Activated CD4-positive, alpha-beta T cell treated with anti-CD3 and anti-CD28 coated beads, Interleukin-2, amount 50 U/mL, for 24 hours (primary cell): ENCODE results near the gene RBMY1A1.
"Not testable (repeated sequence)": the region's sequence is repeated elsewhere in the genome, so short reads cannot be mapped to it uniquely, and the experiment has no call there.

ENCODE experiments used
- DNase-seq, 2 donors: peaks; one replicate each; pipeline ENCODE4 v3.0.0-alpha.2; 2020; ENCODE audit warnings: low read depth in 1 of 2, low spot score in 1 of 2

RBMY1A1 gene

DNA sequence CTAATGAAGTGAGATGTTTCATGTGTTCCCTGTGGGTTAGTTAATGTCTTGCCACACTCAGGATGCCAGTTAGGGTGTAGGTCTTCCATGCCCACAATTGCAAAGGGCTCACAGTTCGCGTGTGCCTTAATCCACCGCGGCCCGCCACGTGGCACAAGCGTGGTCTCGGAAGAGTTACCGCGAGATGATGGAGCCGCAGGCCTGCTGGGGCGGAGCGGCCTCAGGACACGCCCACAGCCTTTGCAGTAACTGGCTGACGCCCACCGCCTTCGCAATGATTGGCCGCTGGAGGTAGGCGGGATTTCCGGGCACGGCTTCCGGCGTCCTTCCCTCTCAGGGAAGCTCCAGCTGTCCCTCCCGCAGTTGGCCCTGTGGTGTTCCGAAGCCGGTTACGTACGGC is at the start of gene RBMY1A1:
Gene RBMY1A1, plus strand, starts transcription at position 301 of the 400 bp plus-strand sequence. CDS start 2,013 bp downstream, outside the sequence.
- DNase-seq, result not testable (repeated sequence)

GRCh38 chrY:21511038-21511437 is 23.6 kb upstream of the RBMY1A1 start, which contains the start of gene RBMY1B:
Gene RBMY1B, plus strand, starts transcription at chrY:21511338. Its CDS starts 2,013 bp downstream, at chrY:21513351.
- not testable (repeated sequence) for DNase-seq

DNA sequence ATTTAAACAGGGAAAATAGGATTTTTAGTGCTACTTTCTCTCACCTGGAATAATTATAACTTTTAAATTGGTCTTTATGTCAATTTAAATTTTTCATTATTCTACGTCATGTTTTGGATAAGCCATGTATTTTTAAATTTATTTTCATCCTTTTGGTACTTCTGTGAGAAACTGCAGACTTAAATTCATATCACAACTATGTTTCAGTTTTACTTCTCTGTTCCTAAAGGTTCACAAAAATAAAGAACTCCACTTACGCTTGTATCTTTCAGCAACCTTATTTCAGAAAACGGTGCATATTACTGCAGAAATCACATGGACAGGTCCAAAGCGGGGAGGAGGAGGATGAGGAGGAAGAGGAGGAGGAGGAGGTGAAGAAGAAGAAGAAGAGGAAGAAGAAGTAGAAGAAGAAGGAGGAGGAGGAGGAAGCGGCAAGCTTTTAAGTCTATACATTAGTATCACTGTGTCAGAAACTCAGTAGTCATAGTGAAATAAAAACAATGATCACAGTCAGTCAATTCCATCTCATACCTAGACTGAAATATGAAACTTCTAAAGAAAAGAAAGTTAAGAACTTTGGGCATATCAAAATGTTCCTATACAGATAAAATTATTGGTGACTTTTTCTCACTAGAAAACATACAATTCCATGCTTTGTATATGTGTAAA is 24.8 kb downstream of the RBMY1A1 start:
- DNase-seq, result not testable (repeated sequence)

DNA sequence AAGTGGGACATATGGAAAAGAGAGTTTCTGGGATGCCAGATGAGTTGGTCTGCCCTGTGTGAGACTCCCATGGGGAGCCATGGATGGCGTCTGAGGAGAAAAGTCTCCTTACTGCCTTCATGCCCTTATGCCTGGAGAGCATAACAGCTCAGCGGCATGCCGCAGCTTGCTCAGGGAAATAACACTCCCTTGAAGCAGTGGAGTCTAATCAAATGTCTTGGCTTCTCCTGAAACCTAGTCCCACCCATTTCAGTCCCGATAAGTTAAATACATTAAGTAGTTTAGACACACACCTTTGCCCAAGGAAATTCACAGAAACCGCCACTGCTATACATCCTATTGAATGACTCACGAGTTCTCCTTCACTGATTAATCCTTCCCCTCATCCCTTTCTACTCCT is 50.8 kb downstream of the RBMY1A1 start:
- no peak for DNase-seq

DNA sequence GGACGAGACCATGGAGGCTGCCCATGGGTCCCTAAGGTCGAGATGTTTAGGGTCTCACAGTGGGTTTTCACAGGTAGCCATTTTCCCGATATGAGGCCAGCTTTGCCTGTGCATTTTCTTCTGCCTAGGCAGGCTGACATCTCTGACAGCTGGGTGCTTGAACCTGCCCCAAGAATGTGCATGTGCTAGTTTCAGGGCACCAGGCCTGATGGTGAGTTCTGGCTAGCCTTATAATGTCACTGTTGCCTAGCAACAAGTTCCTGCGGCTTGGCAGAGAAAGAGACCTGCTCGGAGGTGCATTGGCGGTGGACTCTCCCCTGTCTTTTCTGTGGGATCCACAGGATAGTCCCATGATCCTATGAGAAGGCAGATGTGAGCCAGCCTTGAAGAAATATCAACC is 51.8 kb downstream of the RBMY1A1 start:
- not testable (repeated sequence) for DNase-seq

DNA sequence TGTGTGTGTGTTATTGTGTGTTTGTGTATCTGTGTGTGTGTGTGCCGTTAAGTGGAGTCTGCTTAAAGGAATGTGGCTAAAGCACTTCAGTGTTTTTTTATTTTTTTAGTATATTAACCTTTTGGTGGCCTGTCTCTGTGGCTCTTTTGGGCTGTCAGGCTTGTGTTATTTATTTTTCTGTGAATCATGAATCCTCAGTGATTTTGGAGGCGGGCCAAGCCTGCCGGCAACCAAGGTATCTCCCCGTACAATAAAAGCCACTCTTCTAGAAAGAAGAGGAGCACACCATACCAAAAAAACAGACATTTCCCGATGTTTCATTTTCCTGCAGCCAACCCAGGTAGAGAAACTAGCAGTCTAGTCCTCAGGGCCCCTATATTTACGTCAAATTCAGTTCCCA is 57.4 kb downstream of the RBMY1A1 start:
- DNase-seq, result no peak

GRCh38 chrY:21596287-21596686 is 61.6 kb downstream of the RBMY1A1 start:
- DNase-seq, result not testable (repeated sequence)
